Prostate gland (tissue), 2 donors: Measurements from ENCODE around the gene NR3C1.

Experiments
- POLR2A ChIP-seq: fragments of 450-650 bp; IDR thresholded peaks from one replicate; pipeline ENCODE4 v1.6.1; 2016; ENCODE audit warnings: antibody characterized with exemption, mild to moderate bottlenecking
- TF ChIP-seq, protein P1 (sequence below), 4 experiments: fragments of 200-600 bp in 2 of 4; fragments of 450-650 bp in 2 of 4; sonication (generic) in 2 of 4; IDR thresholded peaks; 1 replicate in 3 of 4; 2 replicates in 1 of 4; pipeline ENCODE4 v1.5.1; 2016 to 2019; ENCODE audit warnings: antibody characterized with exemption in 4 of 4, mild to moderate bottlenecking in 2 of 4, moderate library complexity in 2 of 4

DNA sequence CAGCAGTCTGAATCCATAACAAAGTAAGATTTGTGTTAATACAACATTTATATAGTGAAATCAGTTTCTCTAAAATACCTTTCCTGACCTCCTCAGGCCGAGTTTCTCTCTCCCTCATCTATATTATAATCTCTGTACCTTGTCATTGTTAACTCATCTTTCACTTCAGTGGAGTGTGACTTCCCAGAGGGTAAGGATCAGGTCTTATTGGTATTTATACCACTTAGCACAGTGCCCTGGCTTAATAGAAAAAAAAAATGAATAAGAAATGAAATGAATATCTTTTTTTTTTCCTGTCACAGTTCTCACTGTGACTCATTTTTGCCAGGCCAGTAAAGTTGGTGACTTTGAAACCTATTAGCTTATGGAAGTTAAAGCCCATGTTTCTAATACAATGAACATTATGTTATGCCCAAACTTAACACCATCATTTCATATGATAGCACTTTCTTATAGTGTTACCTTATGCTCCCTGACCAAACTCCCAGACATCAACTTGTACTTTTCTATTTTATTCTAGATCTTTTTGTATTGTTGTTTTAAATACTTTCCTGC lies 90.1 kb downstream of the NR3C1 start:
- TF ChIP-seq, protein P1, sequence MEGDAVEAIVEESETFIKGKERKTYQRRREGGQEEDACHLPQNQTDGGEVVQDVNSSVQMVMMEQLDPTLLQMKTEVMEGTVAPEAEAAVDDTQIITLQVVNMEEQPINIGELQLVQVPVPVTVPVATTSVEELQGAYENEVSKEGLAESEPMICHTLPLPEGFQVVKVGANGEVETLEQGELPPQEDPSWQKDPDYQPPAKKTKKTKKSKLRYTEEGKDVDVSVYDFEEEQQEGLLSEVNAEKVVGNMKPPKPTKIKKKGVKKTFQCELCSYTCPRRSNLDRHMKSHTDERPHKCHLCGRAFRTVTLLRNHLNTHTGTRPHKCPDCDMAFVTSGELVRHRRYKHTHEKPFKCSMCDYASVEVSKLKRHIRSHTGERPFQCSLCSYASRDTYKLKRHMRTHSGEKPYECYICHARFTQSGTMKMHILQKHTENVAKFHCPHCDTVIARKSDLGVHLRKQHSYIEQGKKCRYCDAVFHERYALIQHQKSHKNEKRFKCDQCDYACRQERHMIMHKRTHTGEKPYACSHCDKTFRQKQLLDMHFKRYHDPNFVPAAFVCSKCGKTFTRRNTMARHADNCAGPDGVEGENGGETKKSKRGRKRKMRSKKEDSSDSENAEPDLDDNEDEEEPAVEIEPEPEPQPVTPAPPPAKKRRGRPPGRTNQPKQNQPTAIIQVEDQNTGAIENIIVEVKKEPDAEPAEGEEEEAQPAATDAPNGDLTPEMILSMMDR (IDR thresholded peaks at IDR 0.05): no peak
- TF ChIP-seq POLR2A: no peak
